SU-DHL-6 (cell line): Measurements from ENCODE around the gene PODXL2.
A peak's percentile ranks its signal among the peaks of the same experiment; 100 is the strongest.

ENCODE experiments used
- H2AFZ ChIP-seq: fragments of 200-600 bp; sonication (generic); 2 replicates; pipeline ENCODE4 v1.6.1; 2014; ENCODE audit warnings: low read depth, mild to moderate bottlenecking, moderate library complexity, mixed read lengths, antibody characterized with exemption, low read length; ENCODE audit not compliant: severe bottlenecking
- H3F3A ChIP-seq: fragments of 200-600 bp; shearing (Covaris generic); 2 replicates; pipeline ENCODE4 v1.6.0; 2016; ENCODE audit warnings: antibody characterized with exemption, mild to moderate bottlenecking; ENCODE audit not compliant: insufficient read depth
- H3K27ac ChIP-seq: fragments of 200-600 bp; sonication (generic); 2 replicates; pipeline ENCODE4 v1.5.1; 2016; ENCODE audit warnings: low read depth, mild to moderate bottlenecking, low read length, moderate library complexity, mixed read lengths
- H3K27me3 ChIP-seq: fragments of 200-600 bp; sonication (generic), shearing (Covaris generic); 2 replicates; pipeline ENCODE4 v1.6.0; 2014; ENCODE audit warnings: mild to moderate bottlenecking, low read length
- H3K36me3 ChIP-seq: fragments of 200-600 bp; sonication (generic); 2 replicates; pipeline ENCODE4 v1.6.1; 2014; ENCODE audit warnings: mild to moderate bottlenecking, low read length, mixed read lengths
- H3K4me2 ChIP-seq: fragments of 300-600, 200-600 bp; shearing (Covaris generic), sonication (generic); 2 replicates; pipeline ENCODE4 v1.6.0; 2014; ENCODE audit warnings: low read length, low read depth, mild to moderate bottlenecking; ENCODE audit not compliant: poor library complexity, severe bottlenecking
- H3K4me3 ChIP-seq: fragments of 200-600 bp; sonication (generic); 2 replicates; pipeline ENCODE4 v1.5.1; 2014; ENCODE audit warnings: antibody characterized with exemption, low read length, mild to moderate bottlenecking, mixed read lengths; ENCODE audit not compliant: insufficient read depth, poor library complexity, severe bottlenecking
- H3K79me2 ChIP-seq: fragments of 200-600 bp; sonication (generic); 2 replicates; pipeline ENCODE4 v1.6.1; 2014; ENCODE audit warnings: mild to moderate bottlenecking, low read length, moderate library complexity; ENCODE audit not compliant: insufficient read depth
- H3K9ac ChIP-seq: fragments of 200-600 bp; sonication (generic); 2 replicates; pipeline ENCODE4 v1.7.0; 2014; ENCODE audit warnings: mild to moderate bottlenecking, low read length
- H3K9me2 ChIP-seq: fragments of 200-600 bp; sonication (generic); replicated peaks from 2 replicates; pipeline ENCODE4 v1.6.1; 2014; ENCODE audit warnings: low read length; ENCODE audit not compliant: insufficient read depth
- H3K9me3 ChIP-seq: fragments of 200-600 bp; sonication (generic); 2 replicates; pipeline ENCODE4 v1.6.1; 2014; ENCODE audit warnings: low read length, mixed read lengths; ENCODE audit not compliant: insufficient read depth
- H4K20me1 ChIP-seq: fragments of 200-600 bp; sonication (generic); 2 replicates; pipeline ENCODE4 v1.6.1; 2014; ENCODE audit warnings: low read depth, mild to moderate bottlenecking, antibody characterized with exemption, low read length, moderate library complexity, mixed read lengths
- CTCF ChIP-seq: fragments of 200-600 bp; sonication (generic); IDR thresholded peaks from one replicate; pipeline ENCODE4 v1.5.1; 2017; ENCODE audit warnings: antibody characterized with exemption, mild to moderate bottlenecking, low read length, moderate library complexity; ENCODE audit not compliant: insufficient read depth, poor library complexity, severe bottlenecking
- EZH2phosphoT487 ChIP-seq: fragments of 200-600 bp; sonication (generic), shearing (Covaris generic); conservative IDR thresholded peaks from 2 replicates; pipeline ENCODE4 v1.6.1; 2018; ENCODE audit warnings: mild to moderate bottlenecking, antibody characterized with exemption, low read length, moderate library complexity, mixed read lengths

Gene PODXL2

GRCh38 chr3:127590593-127591465 is 38.2 kb upstream of the PODXL2 start, which contains the start of gene TPRA1:
TPRA1 (minus strand) TSS chr3:127590733; CDS start chr3:127580146, 10,587 bp downstream.
- Histone ChIP-seq H3K4me2 (peak within 1 kb of the TSS; percentile 72), H3K9ac (peak within 1 kb of the TSS; percentile 92), H3K27me3 (no peaks in the 10 kb centered on the region), H4K20me1 (no peaks in the 10 kb centered on the region), H3K4me3 (peak within 1 kb of the TSS; percentile 76), H3K9me2 (no peaks in the 10 kb centered on the region), H3K36me3 (no peaks in the 10 kb centered on the region), H3K27ac (peak within 1 kb of the TSS; percentile 78), H3F3A (peaks cover 9% of the 10 kb centered on the region), H3K79me2 (peaks cover 42% of the 10 kb centered on the region), H2AFZ (peak within 1 kb of the TSS; percentile 60), H3K9me3 (no peaks in the 10 kb centered on the region)
- no peak for TF ChIP-seq EZH2phosphoT487
- TF ChIP-seq CTCF: no peak

GRCh38 chr3:127593178-127593577 is 35.8 kb upstream of the PODXL2 start:
- Histone ChIP-seq H3F3A (peaks cover 9% of the 10 kb centered on the region), H3K27me3 (no peaks in the 10 kb centered on the region), H3K9ac (no peak overlapping the region), H3K79me2 (peaks cover 31% of the 10 kb centered on the region), H2AFZ (no peak overlapping the region), H3K27ac (peak overlapping the region; percentile 52), H3K36me3 (no peaks in the 10 kb centered on the region), H4K20me1 (no peaks in the 10 kb centered on the region), H3K4me3 (no peak overlapping the region), H3K9me3 (no peaks in the 10 kb centered on the region), H3K9me2 (no peaks in the 10 kb centered on the region), H3K4me2 (no peak overlapping the region)
- TF ChIP-seq CTCF (no peak), EZH2phosphoT487 (no peak)

GRCh38 chr3:127595303-127595702 is 33.7 kb upstream of the PODXL2 start:
- H3F3A ChIP-seq: peaks cover 9% of the 10 kb centered on the region
- no peak overlapping the region for H3K27ac ChIP-seq
- H4K20me1 ChIP-seq: no peaks in the 10 kb centered on the region
- H3K9me3 ChIP-seq: no peaks in the 10 kb centered on the region
- H3K4me2 ChIP-seq: no peak overlapping the region
- no peak for TF ChIP-seq CTCF
- TF ChIP-seq EZH2phosphoT487: no peak
- H3K79me2 ChIP-seq: peaks cover 32% of the 10 kb centered on the region
- H3K4me3 ChIP-seq: no peak overlapping the region
- H3K9me2 ChIP-seq: no peaks in the 10 kb centered on the region
- no peak overlapping the region for H3K9ac ChIP-seq
- H3K27me3 ChIP-seq: no peaks in the 10 kb centered on the region
- H2AFZ ChIP-seq: no peak overlapping the region
- no peaks in the 10 kb centered on the region for H3K36me3 ChIP-seq
